HEK293 (cell line): ENCODE results near the gene IDUA.

Experiments
- CTCF ChIA-PET: fragments of 350-600 bp; formaldehyde crosslinking; extraction: SDS; loops from one replicate; lab custom pipeline; 2021; ENCODE audit warnings: antibody characterized with exemption; lab: Yijun Ruan, JAX
- POLR2A ChIA-PET: fragments of 300-600 bp; formaldehyde crosslinking; extraction: SDS; loops from one replicate; lab custom pipeline; 2020; ENCODE audit warnings: antibody characterized with exemption, inconsistent platforms; lab: Yijun Ruan, JAX
- H3K27ac ChIP-seq: fragments of 200-500 bp; sonication (Bioruptor generic); 2 replicates; pipeline ENCODE4 v1.5.1; 2014; ENCODE audit warnings: low read depth, low read length, control low read depth, inconsistent platforms; ENCODE audit errors: extremely low read depth
- H3K36me3 ChIP-seq, 2 experiments: fragments of 200-500 bp in 1 of 2; sonication (Bioruptor generic) in 1 of 2; 1 replicate in 1 of 2; 2 replicates in 1 of 2; pipeline ENCODE4 v1.5.1; 2014 to 2017; ENCODE audit warnings: inconsistent platforms in 2 of 2, low read length in 2 of 2; ENCODE audit not compliant: control insufficient read depth in 2 of 2, insufficient read depth in 1 of 2
- H3K4me1 ChIP-seq: fragments of 200-500 bp; sonication (Bioruptor generic); 2 replicates; pipeline ENCODE4 v1.5.1; 2014; ENCODE audit warnings: mild to moderate bottlenecking, low read length, inconsistent platforms; ENCODE audit not compliant: control insufficient read depth, insufficient read depth
- H3K4me3 ChIP-seq: 2 replicates; pipeline ENCODE4 v1.5.1; 2011; ENCODE audit warnings: low read depth, mild to moderate bottlenecking, control low read depth, low read length, moderate library complexity
- H3K9me3 ChIP-seq: fragments of 200-500 bp; sonication (Bioruptor generic); 2 replicates; pipeline ENCODE4 v1.5.1; 2014; ENCODE audit warnings: low read depth, low read length, inconsistent platforms; ENCODE audit not compliant: control insufficient read depth, insufficient read depth
- MEIS1 ChIP-seq: sonication (generic); formaldehyde crosslinking; IDR thresholded peaks from 2 replicates; pipeline ENCODE4 v1.8.1; 2022; ENCODE audit warnings: missing genetic modification reagents, mild to moderate bottlenecking, borderline replicate concordance
- PRDM1 ChIP-seq: fragments of 450-650 bp; formaldehyde crosslinking; IDR thresholded peaks from 2 replicates; pipeline ENCODE4; 2016; ENCODE audit warnings: missing biosample characterization, missing genetic modification characterization
- SCRT1 ChIP-seq: fragments of 450-650 bp; formaldehyde crosslinking; IDR thresholded peaks from 2 replicates; pipeline ENCODE4 v1.5.1; 2016; ENCODE audit warnings: missing biosample characterization, missing genetic modification characterization, borderline replicate concordance
- ZNF121 ChIP-seq: fragments of 450-650 bp; formaldehyde crosslinking; IDR thresholded peaks from 2 replicates; pipeline ENCODE4 v1.5.1; 2016; ENCODE audit warnings: missing biosample characterization, missing genetic modification characterization
- ZNF138 ChIP-seq: fragments of 450-650 bp; formaldehyde crosslinking; IDR thresholded peaks from 2 replicates; pipeline ENCODE4 v1.5.1; 2016; ENCODE audit warnings: missing biosample characterization, missing genetic modification characterization, borderline replicate concordance
- ZNF140 ChIP-seq: fragments of 450-650 bp; formaldehyde crosslinking; IDR thresholded peaks from 2 replicates; pipeline ENCODE4 v1.5.1; 2016; ENCODE audit warnings: missing biosample characterization, missing genetic modification characterization
- ZNF221 ChIP-seq: fragments of 450-650 bp; formaldehyde crosslinking; IDR thresholded peaks from 2 replicates; pipeline ENCODE4 v1.5.1; 2017; ENCODE audit warnings: missing biosample characterization, missing genetic modification characterization, borderline replicate concordance
- ZNF362 ChIP-seq: fragments of 450-650 bp; formaldehyde crosslinking; IDR thresholded peaks from 2 replicates; pipeline ENCODE4 v1.5.1; 2016; ENCODE audit warnings: missing biosample characterization, missing genetic modification characterization
- ZNF521 ChIP-seq: fragments of 450-650 bp; formaldehyde crosslinking; IDR thresholded peaks from 2 replicates; pipeline ENCODE4 v1.5.1; 2017; ENCODE audit warnings: missing biosample characterization, mild to moderate bottlenecking, missing genetic modification characterization
- ZNF530 ChIP-seq: fragments of 450-650 bp; formaldehyde crosslinking; IDR thresholded peaks from 2 replicates; pipeline ENCODE4 v1.5.1; 2016; ENCODE audit warnings: low read depth, missing biosample characterization, missing genetic modification characterization
- ZNF549 ChIP-seq: fragments of 450-650 bp; IDR thresholded peaks from 2 replicates; pipeline ENCODE4 v1.5.1; 2018; ENCODE audit warnings: missing biosample characterization, missing genetic modification characterization, mild to moderate bottlenecking, inconsistent platforms, moderate library complexity
- ZNF555 ChIP-seq: fragments of 450-650 bp; formaldehyde crosslinking; conservative IDR thresholded peaks from 2 replicates; pipeline ENCODE4 v1.5.1; 2017; ENCODE audit warnings: missing biosample characterization, mild to moderate bottlenecking, missing genetic modification characterization, inconsistent platforms
- ZNF621 ChIP-seq: fragments of 450-650 bp; formaldehyde crosslinking; IDR thresholded peaks from 2 replicates; pipeline ENCODE4 v1.5.1; 2017; ENCODE audit warnings: missing biosample characterization, missing genetic modification characterization
- ZNF654 ChIP-seq: fragments of 450-650 bp; formaldehyde crosslinking; IDR thresholded peaks from 2 replicates; pipeline ENCODE4 v1.5.1; 2016; ENCODE audit warnings: low read depth, missing biosample characterization, missing genetic modification characterization
- ZNF785 ChIP-seq: fragments of 450-650 bp; formaldehyde crosslinking; IDR thresholded peaks from 2 replicates; pipeline ENCODE4 v1.5.1; 2016; ENCODE audit warnings: missing biosample characterization, missing genetic modification characterization
- ZNF843 ChIP-seq: fragments of 450-650 bp; formaldehyde crosslinking; IDR thresholded peaks from 2 replicates; pipeline ENCODE4 v1.5.1; 2016; ENCODE audit warnings: missing biosample characterization, missing genetic modification characterization
- TF ChIP-seq, protein P1 (sequence below): fragments of 450-650 bp; formaldehyde crosslinking; IDR thresholded peaks from 2 replicates; pipeline ENCODE4 v1.5.1; 2016; ENCODE audit warnings: missing biosample characterization, missing genetic modification characterization, borderline replicate concordance

IDUA gene

DNA sequence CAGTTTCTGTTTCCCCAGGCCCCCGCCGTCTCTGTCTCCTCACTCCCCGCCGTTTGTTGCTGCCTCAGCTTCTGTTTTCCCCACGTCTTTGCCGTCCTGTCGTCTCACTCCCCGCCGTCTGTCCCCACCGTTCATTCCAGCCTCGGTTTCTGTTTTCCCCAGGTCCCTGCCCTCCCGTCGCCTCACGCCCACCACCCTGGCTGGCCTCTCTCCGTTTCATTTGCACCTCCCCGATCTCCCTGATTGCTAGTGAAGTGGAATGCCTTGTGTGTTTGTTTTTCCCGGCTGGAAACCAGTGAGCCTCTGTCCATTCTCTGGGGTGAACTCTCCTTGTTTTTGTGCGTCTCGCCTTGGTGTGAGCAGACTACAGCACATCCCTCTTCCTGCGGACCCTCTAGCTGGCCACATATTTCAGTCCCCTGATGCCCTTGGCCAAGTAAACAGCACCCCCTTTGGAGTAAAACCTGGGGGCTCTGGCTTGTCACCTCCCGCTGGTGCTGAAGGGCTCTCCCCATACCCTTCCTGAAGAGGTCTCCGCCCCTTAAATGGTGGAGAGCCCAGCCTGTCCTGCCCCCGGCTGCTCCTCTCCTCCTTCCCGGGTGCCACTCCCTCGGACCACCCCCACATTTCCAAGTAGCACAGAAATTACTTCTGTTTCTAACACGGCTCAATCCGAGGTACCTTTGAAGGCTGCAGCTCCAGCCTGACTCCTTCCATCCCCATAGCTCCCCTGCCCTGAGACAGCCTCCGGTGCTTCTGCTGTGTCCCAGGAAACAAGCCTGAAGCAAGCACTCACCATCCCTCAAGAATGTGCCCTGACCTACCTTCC lies 41.4 kb upstream of the IDUA start:
- 0 out of 2 replicates have a peak, but pooled peaks cover 3% of the 10 kb centered on the region for H3K4me1 ChIP-seq
- ChIA-PET POLR2A (no interaction called here), CTCF (no interaction called here)
- TF ChIP-seq PRDM1 (tag by site-specific recombination) (no peak), ZNF121 (tag by site-specific recombination) (no peak), ZNF138 (no peak), ZNF140 (tag by site-specific recombination) (no peak), ZNF362 (tag by site-specific recombination) (no peak), ZNF530 (no peak), ZNF549 (tag by site-specific recombination) (no peak), MEIS1 (CRISPR knock-in tag) (no peak)
- H3K27ac ChIP-seq: no peak overlapping the region
- no peaks in the 10 kb centered on the region for H3K36me3 ChIP-seq
- no peaks in the 10 kb centered on the region for H3K9me3 ChIP-seq
- no peak overlapping the region for H3K4me3 ChIP-seq

DNA sequence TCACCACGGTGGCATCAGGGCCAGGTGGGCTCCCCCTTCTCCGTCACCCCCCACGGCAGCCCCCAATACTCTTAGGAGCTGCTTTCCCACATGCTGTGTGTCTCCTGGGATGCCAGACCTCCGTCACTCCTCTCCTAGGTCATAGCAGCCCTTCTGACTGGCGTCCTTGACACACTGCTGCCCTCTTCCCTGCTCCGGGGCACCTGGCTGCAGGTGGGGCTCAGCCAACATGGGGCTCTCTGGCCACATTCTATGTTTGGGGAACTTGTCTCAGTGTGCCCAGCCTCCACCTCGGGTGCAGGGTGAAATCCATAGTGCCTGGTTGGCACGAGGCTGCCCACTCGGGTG lies 40.8 kb upstream of the IDUA start:
- no peaks in the 10 kb centered on the region for H3K9me3 ChIP-seq
- H3K36me3 ChIP-seq: no peaks in the 10 kb centered on the region
- no peak for TF ChIP-seq SCRT1
- no peak for TF ChIP-seq ZNF555 (tag by site-specific recombination)
- TF ChIP-seq, protein P1, sequence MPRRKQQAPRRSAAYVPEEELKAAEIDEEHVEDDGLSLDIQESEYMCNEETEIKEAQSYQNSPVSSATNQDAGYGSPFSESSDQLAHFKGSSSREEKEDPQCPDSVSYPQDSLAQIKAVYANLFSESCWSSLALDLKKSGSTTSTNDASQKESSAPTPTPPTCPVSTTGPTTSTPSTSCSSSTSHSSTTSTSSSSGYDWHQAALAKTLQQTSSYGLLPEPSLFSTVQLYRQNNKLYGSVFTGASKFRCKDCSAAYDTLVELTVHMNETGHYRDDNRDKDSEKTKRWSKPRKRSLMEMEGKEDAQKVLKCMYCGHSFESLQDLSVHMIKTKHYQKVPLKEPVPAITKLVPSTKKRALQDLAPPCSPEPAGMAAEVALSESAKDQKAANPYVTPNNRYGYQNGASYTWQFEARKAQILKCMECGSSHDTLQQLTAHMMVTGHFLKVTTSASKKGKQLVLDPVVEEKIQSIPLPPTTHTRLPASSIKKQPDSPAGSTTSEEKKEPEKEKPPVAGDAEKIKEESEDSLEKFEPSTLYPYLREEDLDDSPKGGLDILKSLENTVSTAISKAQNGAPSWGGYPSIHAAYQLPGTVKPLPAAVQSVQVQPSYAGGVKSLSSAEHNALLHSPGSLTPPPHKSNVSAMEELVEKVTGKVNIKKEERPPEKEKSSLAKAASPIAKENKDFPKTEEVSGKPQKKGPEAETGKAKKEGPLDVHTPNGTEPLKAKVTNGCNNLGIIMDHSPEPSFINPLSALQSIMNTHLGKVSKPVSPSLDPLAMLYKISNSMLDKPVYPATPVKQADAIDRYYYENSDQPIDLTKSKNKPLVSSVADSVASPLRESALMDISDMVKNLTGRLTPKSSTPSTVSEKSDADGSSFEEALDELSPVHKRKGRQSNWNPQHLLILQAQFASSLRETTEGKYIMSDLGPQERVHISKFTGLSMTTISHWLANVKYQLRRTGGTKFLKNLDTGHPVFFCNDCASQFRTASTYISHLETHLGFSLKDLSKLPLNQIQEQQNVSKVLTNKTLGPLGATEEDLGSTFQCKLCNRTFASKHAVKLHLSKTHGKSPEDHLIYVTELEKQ (tag by site-specific recombination): no peak
- TF ChIP-seq ZNF621 (tag by site-specific recombination): no peak
- no peak for TF ChIP-seq ZNF221
- TF ChIP-seq ZNF785 (tag by site-specific recombination): no peak
- no peak for TF ChIP-seq ZNF843 (tag by site-specific recombination)
- no peak for TF ChIP-seq ZNF654 (tag by site-specific recombination)
- no peak for TF ChIP-seq ZNF138
- no peak for TF ChIP-seq ZNF521 (tag by site-specific recombination)
- H3K4me3 ChIP-seq: no peak overlapping the region
- ChIA-PET POLR2A (no interaction called here), CTCF (no interaction called here)
- H3K4me1 ChIP-seq: 0 out of 2 replicates have a peak, but pooled peaks cover 3% of the 10 kb centered on the region
- no peak overlapping the region for H3K27ac ChIP-seq
